Esophagus muscularis mucosa (tissue), 4 donors: ENCODE measurements around the gene RERE. TPM values are rescaled to one million over a fixed set of nuclear protein-coding genes. Genes with fewer than 3 reads are reported as not detected.

Experiments used
- DNase-seq: peaks from one replicate; pipeline ENCODE4 v3.0.0-alpha.2; 2017; ENCODE audit errors: extremely low spot score
- H3K27ac ChIP-seq, 4 donors: fragments of 200-600 bp; sonication (generic); replicated peaks in 1 of 4; 1 replicate in 3 of 4; 2 replicates in 1 of 4; pipeline ENCODE4 v1.5.1; 2016 to 2019; ENCODE audit warnings: mild to moderate bottlenecking in 1 of 4
- H3K27me3 ChIP-seq, 4 donors: fragments of 200-600 bp; sonication (generic); one replicate each; pipeline versions ENCODE4 v1.5.1 to v1.6.0; 2016 to 2019
- H3K36me3 ChIP-seq, 4 donors: fragments of 200-600 bp; sonication (generic); one replicate each; pipeline ENCODE4 v1.5.1; 2016 to 2019
- H3K4me1 ChIP-seq, 4 donors: fragments of 200-600 bp; sonication (generic); one replicate each; pipeline ENCODE4 v1.5.1; 2016 to 2019
- H3K4me3 ChIP-seq, 4 donors: fragments of 200-600 bp; sonication (generic); 1 replicate in 2 of 4; 2 replicates in 2 of 4; pipeline ENCODE4 v1.5.1; 2016 to 2019; ENCODE audit warnings: mild to moderate bottlenecking in 4 of 4, moderate library complexity in 1 of 4
- H3K9me3 ChIP-seq, 4 donors: fragments of 200-600 bp; sonication (generic); 1 replicate in 3 of 4; 2 replicates in 1 of 4; pipeline ENCODE4 v1.5.1; 2016 to 2019
- CTCF ChIP-seq, 3 experiments: fragments of 200-600 bp in 2 of 3; fragments of 450-650 bp in 1 of 3; sonication (generic) in 2 of 3; IDR thresholded peaks; one replicate each; pipeline ENCODE4 v1.5.1; 2017 to 2019; ENCODE audit warnings: antibody characterized with exemption in 3 of 3, mild to moderate bottlenecking in 2 of 3, moderate library complexity in 1 of 3
- EP300 ChIP-seq: sonication (generic); formaldehyde crosslinking; IDR thresholded peaks from one replicate; pipeline ENCODE4 v1.6.1; 2017; ENCODE audit warnings: antibody characterized with exemption
- POLR2A ChIP-seq: fragments of 450-650 bp; IDR thresholded peaks from one replicate; pipeline ENCODE4 v1.6.1; 2017; ENCODE audit warnings: antibody characterized with exemption, moderate library complexity, mild to moderate bottlenecking, low read depth
- POLR2AphosphoS5 ChIP-seq, 2 donors: sonication (generic); formaldehyde crosslinking; IDR thresholded peaks; one replicate each; pipeline ENCODE4 v1.6.1; 2017; ENCODE audit warnings: antibody characterized with exemption in 2 of 2
- WGBS: methylation state at CpG from one replicate; pipeline ENCODE4 v1.1.5; 2018; 5-methylcytosine and 5-hydroxymethylcytosine counted together
- intact Hi-C: fragments of 100-400 bp; cut with DNase I; formaldehyde crosslinking; loops from one replicate; pipeline ENCODE4 v1.15.1; 2023
- total RNA-seq, 4 donors: library from RNA; depleted of rRNA; stranded (reverse); fragments of >200 nt; gene quantifications; one replicate each; pipeline versions ENCODE4 v1.1.0 to v1.2.1, GENCODE V29; 2016

The RERE gene
- total RNA-seq: 100 to 1,000 TPM; 133 to 212 (median 168) TPM

- Histone ChIP-seq H3K4me3 (peak within 1 kb of the TSS; percentile 69 to 89 (median 83)), H3K36me3 (no peaks in the 10 kb centered on the region), H3K4me1 (peaks cover 39 to 58% (median 54%) of the 10 kb centered on the region in 4 donors), H3K27me3 (no peaks in the 10 kb centered on the region), H3K9me3 (no peaks in the 10 kb centered on the region), H3K27ac (peak within 1 kb of the TSS; percentile 93 to 98 (median 97))
- TF ChIP-seq POLR2A (peak; percentile 94), EP300 (no peak), POLR2AphosphoS5 (IDR thresholded peaks at IDR 0.05) (peak; percentile 95 to 99), CTCF (IDR thresholded peaks at IDR 0.05) (peak in 2 of 3 experiments; percentile 4 to 19)
- intact Hi-C loops: no loop called here
- DNase-seq: peak; percentile 98
- WGBS: under 1% methylated on average over 43 of the region's 82 CpGs
Measured at GRCh38 chr1:8817412-8818324, at the start of gene RERE. RERE (minus strand) TSS chr1:8817640.

GRCh38 chr1:8866792-8867415, 49.5 kb upstream of the RERE start:
- no peaks in the 10 kb centered on the region for H3K27me3 ChIP-seq
- peaks cover 0 to 37% (median 28%) of the 10 kb centered on the region in 4 donors for H3K4me1 ChIP-seq
- TF ChIP-seq EP300 (no peak), POLR2AphosphoS5 (IDR thresholded peaks at IDR 0.05) (no peak), CTCF (IDR thresholded peaks at IDR 0.05) (no peak), POLR2A (no peak)
- WGBS: 84% methylated on average over 8 of the region's 11 CpGs
- no peak overlapping the region for H3K4me3 ChIP-seq
- no peak for DNase-seq
- no peak overlapping the region for H3K27ac ChIP-seq
- H3K36me3 ChIP-seq: peaks cover 90 to 100% (median 100%) of the 10 kb centered on the region in 4 donors
- intact Hi-C loops: no loop called here
- H3K9me3 ChIP-seq: no peaks in the 10 kb centered on the region

- no peak for TF ChIP-seq CTCF (IDR thresholded peaks at IDR 0.05)
- TF ChIP-seq POLR2A: no peak
- TF ChIP-seq EP300: no peak
- no peak for TF ChIP-seq POLR2AphosphoS5 (IDR thresholded peaks at IDR 0.05)
- Histone ChIP-seq H3K36me3 (peaks cover 90 to 100% (median 100%) of the 10 kb centered on the region in 4 donors), H3K27ac (no peak overlapping the region), H3K4me1 (peaks cover 0 to 31% (median 21%) of the 10 kb centered on the region in 4 donors), H3K4me3 (no peak overlapping the region), H3K27me3 (no peaks in the 10 kb centered on the region), H3K9me3 (no peaks in the 10 kb centered on the region)
- no peak for DNase-seq
- 90% methylated on average over 10 of the region's 10 CpGs for WGBS
- intact Hi-C loops: no loop called here
Measured at GRCh38 chr1:8866173-8866791, 48.8 kb upstream of the RERE start.

- WGBS: 88% methylated on average over 6 of the region's 6 CpGs
- Histone ChIP-seq H3K4me1 (peaks cover 0 to 22% (median 17%) of the 10 kb centered on the region in 4 donors), H3K27me3 (no peaks in the 10 kb centered on the region), H3K4me3 (no peak overlapping the region), H3K27ac (peak overlapping the region in 1 of 4 donors; percentile 6), H3K9me3 (no peaks in the 10 kb centered on the region), H3K36me3 (peaks cover 88 to 100% (median 100%) of the 10 kb centered on the region in 4 donors)
- intact Hi-C loops: loop anchor here (5.0 kb wide), 1 partner anchor 122 kb away; no protein-coding TSS in a partner anchor
- no peak for TF ChIP-seq POLR2A
- TF ChIP-seq CTCF (IDR thresholded peaks at IDR 0.05): no peak
- TF ChIP-seq POLR2AphosphoS5 (IDR thresholded peaks at IDR 0.05): no peak
- no peak for TF ChIP-seq EP300
- DNase-seq: no peak
Measured at GRCh38 chr1:8864713-8865344, 47.4 kb upstream of the RERE start.
